ENCODE data around the gene FCRL3. TPM values are rescaled to one million over a fixed set of nuclear protein-coding genes. Genes with fewer than 3 reads are reported as not detected.
A peak's percentile ranks its signal among the peaks of the same experiment; 100 is the strongest.

The FCRL3 gene
- total RNA-seq, 1 experiment from 2014 or later = not detected

DNA sequence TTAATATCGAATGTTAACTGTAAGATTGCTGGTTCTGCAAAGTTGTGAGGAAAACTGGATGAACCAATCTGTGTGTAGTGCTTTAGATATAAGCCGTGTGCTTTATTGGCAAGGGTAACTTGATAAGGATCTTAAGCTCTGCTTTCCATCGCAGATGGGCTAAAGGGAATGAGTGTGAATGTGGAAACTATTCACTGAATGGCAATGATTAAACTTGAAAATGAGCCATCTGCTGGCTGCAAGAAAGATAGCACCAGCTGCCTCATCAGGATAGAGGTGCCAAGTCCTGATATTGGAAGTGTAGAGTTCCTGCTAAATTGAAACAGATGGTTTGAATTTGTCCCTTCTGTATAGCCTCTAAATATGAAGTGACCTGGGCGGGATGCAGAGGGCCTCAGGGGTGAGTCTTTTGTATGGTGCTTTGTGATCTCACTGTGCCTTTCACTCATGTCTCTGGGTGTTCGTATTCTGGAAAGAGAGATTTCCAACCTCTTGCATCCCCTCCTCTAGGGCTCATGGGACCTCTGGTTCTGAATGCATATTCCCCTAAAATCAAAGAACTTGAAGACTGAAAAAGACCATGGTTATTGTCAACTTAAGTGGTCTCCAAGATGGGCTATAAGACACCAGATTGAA is 9.2 kb downstream of the FCRL3 start:
- intact Hi-C loops (cut with micrococcal nuclease; ENCODE audit: unreplicated experiment) = loop anchor here (5.0 kb wide), 1 partner anchor 519 kb away; no protein-coding TSS in a partner anchor
- TF ChIP-seq, protein P1, sequence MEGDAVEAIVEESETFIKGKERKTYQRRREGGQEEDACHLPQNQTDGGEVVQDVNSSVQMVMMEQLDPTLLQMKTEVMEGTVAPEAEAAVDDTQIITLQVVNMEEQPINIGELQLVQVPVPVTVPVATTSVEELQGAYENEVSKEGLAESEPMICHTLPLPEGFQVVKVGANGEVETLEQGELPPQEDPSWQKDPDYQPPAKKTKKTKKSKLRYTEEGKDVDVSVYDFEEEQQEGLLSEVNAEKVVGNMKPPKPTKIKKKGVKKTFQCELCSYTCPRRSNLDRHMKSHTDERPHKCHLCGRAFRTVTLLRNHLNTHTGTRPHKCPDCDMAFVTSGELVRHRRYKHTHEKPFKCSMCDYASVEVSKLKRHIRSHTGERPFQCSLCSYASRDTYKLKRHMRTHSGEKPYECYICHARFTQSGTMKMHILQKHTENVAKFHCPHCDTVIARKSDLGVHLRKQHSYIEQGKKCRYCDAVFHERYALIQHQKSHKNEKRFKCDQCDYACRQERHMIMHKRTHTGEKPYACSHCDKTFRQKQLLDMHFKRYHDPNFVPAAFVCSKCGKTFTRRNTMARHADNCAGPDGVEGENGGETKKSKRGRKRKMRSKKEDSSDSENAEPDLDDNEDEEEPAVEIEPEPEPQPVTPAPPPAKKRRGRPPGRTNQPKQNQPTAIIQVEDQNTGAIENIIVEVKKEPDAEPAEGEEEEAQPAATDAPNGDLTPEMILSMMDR (conservative IDR thresholded peaks at IDR 0.05) = peak; percentile 59
- TF ChIP-seq EZH2 (IDR thresholded peaks at IDR 0.05; ENCODE audit: low read depth) = no peak
- ChIA-PET POLR2A (ENCODE audit: unreplicated experiment) (no interaction called here), CTCF (interaction anchor here (1.2 kb wide), 1 partner anchor 111 kb away, joined by 3 read pairs; no protein-coding TSS in a partner anchor)
- Histone ChIP-seq H2AFZ (no peak overlapping the region), H3K4me1 (replicated peaks; ENCODE audit: insufficient read depth) (no peaks in the 10 kb centered on the region), H3K36me3 (ENCODE audit: low read depth) (no peaks in the 10 kb centered on the region), H3K79me2 (ENCODE audit: low read depth) (no peaks in the 10 kb centered on the region), H3K27ac (no peak overlapping the region), H3K9me3 (ENCODE audit: insufficient read depth, low read depth) (no peaks in the 10 kb centered on the region), H3F3A (ENCODE audit: insufficient read depth, low read depth) (no peaks in the 10 kb centered on the region), H3K9me2 (ENCODE audit: insufficient read depth) (no peaks in the 10 kb centered on the region), H3K4me2 (no peak overlapping the region), H4K20me1 (ENCODE audit: insufficient read depth) (no peaks in the 10 kb centered on the region; the same call in 1 of the 2 replicates), H3K4me3 (no peak overlapping the region), H3K27me3 (ENCODE audit: insufficient read depth, low read depth) (no peaks in the 10 kb centered on the region)
- BruUV-seq (replicated peaks) = no TSS peak
- DNase-seq = no peak

- TF ChIP-seq, protein P1 (conservative IDR thresholded peaks at IDR 0.05) = no peak
- no peak for TF ChIP-seq EZH2 (IDR thresholded peaks at IDR 0.05; ENCODE audit: low read depth)
- no peaks in the 10 kb centered on the region; the same call in 1 of the 2 replicates for H4K20me1 ChIP-seq (ENCODE audit: insufficient read depth)
- POLR2A ChIA-PET (ENCODE audit: unreplicated experiment) = no interaction called here
- intact Hi-C loops (cut with micrococcal nuclease; ENCODE audit: unreplicated experiment) = no loop called here
- no peak overlapping the region for H3K4me3 ChIP-seq
- CTCF ChIA-PET = no interaction called here
- H3K4me2 ChIP-seq = no peak overlapping the region
- no peak overlapping the region for H2AFZ ChIP-seq
- H3K9me2 ChIP-seq (ENCODE audit: insufficient read depth) = no peaks in the 10 kb centered on the region
- H3K79me2 ChIP-seq (ENCODE audit: low read depth) = no peaks in the 10 kb centered on the region
- no peaks in the 10 kb centered on the region for H3K36me3 ChIP-seq (ENCODE audit: low read depth)
- H3K4me1 ChIP-seq (replicated peaks; ENCODE audit: insufficient read depth) = no peaks in the 10 kb centered on the region
- H3F3A ChIP-seq (ENCODE audit: insufficient read depth, low read depth) = no peaks in the 10 kb centered on the region
- no peak overlapping the region for H3K27ac ChIP-seq
- DNase-seq = no peak
- no peaks in the 10 kb centered on the region for H3K27me3 ChIP-seq (ENCODE audit: insufficient read depth, low read depth)
- no TSS peak for BruUV-seq (replicated peaks)
- H3K9me3 ChIP-seq (ENCODE audit: insufficient read depth, low read depth) = no peaks in the 10 kb centered on the region
Measured at GRCh38 chr1:157682710-157683437, 17.7 kb downstream of the FCRL3 start.

DNA sequence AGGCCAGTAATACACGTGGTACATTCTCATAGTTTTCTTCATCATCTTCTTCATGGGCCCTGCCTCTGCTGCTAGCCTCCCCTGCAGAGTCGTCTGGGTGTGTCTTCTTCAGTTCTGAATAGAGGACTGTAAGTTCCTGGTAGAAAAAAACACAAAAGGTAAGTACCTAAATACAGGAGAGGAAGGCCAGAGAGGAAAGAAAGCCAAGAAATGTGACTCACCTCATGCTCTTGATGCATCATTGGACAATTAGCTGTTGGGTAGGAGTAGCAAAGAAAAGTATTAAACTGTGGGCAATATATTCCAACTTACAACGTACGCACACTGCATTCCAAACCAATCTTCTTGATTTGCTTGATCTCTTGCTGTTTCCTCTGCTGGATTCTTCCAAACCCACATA is 21.8 kb downstream of the FCRL3 start:
- intact Hi-C loops (cut with micrococcal nuclease; ENCODE audit: unreplicated experiment) = no loop called here
- POLR2A ChIA-PET (ENCODE audit: unreplicated experiment) = no interaction called here
- H3K4me2 ChIP-seq = no peak overlapping the region
- H3K4me3 ChIP-seq = no peak overlapping the region
- H4K20me1 ChIP-seq (ENCODE audit: insufficient read depth) = no peaks in the 10 kb centered on the region
- no peaks in the 10 kb centered on the region for H3K9me3 ChIP-seq (ENCODE audit: insufficient read depth, low read depth)
- no peak overlapping the region for H3K27ac ChIP-seq
- H3K27me3 ChIP-seq (ENCODE audit: insufficient read depth, low read depth) = no peaks in the 10 kb centered on the region
- no peak for DNase-seq
- TF ChIP-seq, protein P1 (conservative IDR thresholded peaks at IDR 0.05) = no peak
- no peak for TF ChIP-seq EZH2 (IDR thresholded peaks at IDR 0.05; ENCODE audit: low read depth)
- CTCF ChIA-PET = no interaction called here
- no peaks in the 10 kb centered on the region for H3F3A ChIP-seq (ENCODE audit: insufficient read depth, low read depth)
- no peaks in the 10 kb centered on the region for H3K9me2 ChIP-seq (ENCODE audit: insufficient read depth)
- no peak overlapping the region for H2AFZ ChIP-seq
- H3K79me2 ChIP-seq (ENCODE audit: low read depth) = no peaks in the 10 kb centered on the region
- H3K36me3 ChIP-seq (ENCODE audit: low read depth) = no peaks in the 10 kb centered on the region
- no TSS peak for BruUV-seq (replicated peaks)
- H3K4me1 ChIP-seq (replicated peaks; ENCODE audit: insufficient read depth) = no peaks in the 10 kb centered on the region

Measured in PC-9 (cell line).